Neutrophil (primary cell): Measurements from ENCODE around the gene TMTC1.
"Not testable (repeated sequence)": the region's sequence is repeated elsewhere in the genome, so short reads cannot be mapped to it uniquely, and the experiment has no call there.

Experiments
- H3K27ac ChIP-seq: fragments of 200-600 bp; sonication (generic); 2 replicates; pipeline ENCODE4 v1.5.1; 2016; ENCODE audit warnings: mild to moderate bottlenecking, moderate library complexity
- H3K27me3 ChIP-seq: fragments of 200-600 bp; sonication (generic); 2 replicates; pipeline ENCODE4 v1.6.0; 2016; ENCODE audit warnings: mild to moderate bottlenecking
- H3K36me3 ChIP-seq: fragments of 200-600 bp; sonication (generic); 2 replicates; pipeline ENCODE4 v1.5.1; 2017
- H3K4me1 ChIP-seq, 2 experiments: fragments of 200-600 bp in 1 of 2; sonication (generic) in 1 of 2; 1 replicate in 1 of 2; 2 replicates in 1 of 2; pipeline versions ENCODE4 v1.5.1 to v1.6.1; 2013 to 2016; ENCODE audit warnings: low read depth in 1 of 2, low read length in 1 of 2, mild to moderate bottlenecking in 1 of 2, moderate library complexity in 1 of 2; ENCODE audit not compliant: control insufficient read depth in 1 of 2, insufficient read depth in 1 of 2
- H3K4me3 ChIP-seq, 2 experiments: fragments of 200-600 bp in 1 of 2; sonication (generic) in 1 of 2; 1 replicate in 1 of 2; 2 replicates in 1 of 2; pipeline ENCODE4 v1.5.1; 2013 to 2016; ENCODE audit warnings: low read depth in 1 of 2, low read length in 1 of 2, mild to moderate bottlenecking in 1 of 2, moderate library complexity in 1 of 2
- H3K9me3 ChIP-seq: fragments of 200-600 bp; sonication (generic); 2 replicates; pipeline ENCODE4 v1.5.1; 2016
- CTCF ChIP-seq: fragments of 200-600 bp; sonication (generic); IDR thresholded peaks from 2 replicates; pipeline ENCODE4 v1.5.1; 2016; ENCODE audit warnings: antibody characterized with exemption

The TMTC1 gene

GRCh38 chr12:29556363-29556762, 227.4 kb downstream of the TMTC1 start:
- TF ChIP-seq CTCF, result no peak
- no peak overlapping the region for H3K4me3 ChIP-seq
- H3K27me3 ChIP-seq, result no peaks in the 10 kb centered on the region
- no peaks in the 10 kb centered on the region for H3K4me1 ChIP-seq
- H3K9me3 ChIP-seq, result no peaks in the 10 kb centered on the region
- H3K36me3 ChIP-seq, result no peaks in the 10 kb centered on the region
- H3K27ac ChIP-seq, result no peak overlapping the region

GRCh38 chr12:29555451-29555850, 228.3 kb downstream of the TMTC1 start:
- not testable (repeated sequence) for H3K4me3 ChIP-seq, H3K27me3 ChIP-seq, H3K4me1 ChIP-seq, H3K27ac ChIP-seq, H3K36me3 ChIP-seq, H3K9me3 ChIP-seq

GRCh38 chr12:29552994-29553748, 230.6 kb downstream of the TMTC1 start:
- Histone ChIP-seq H3K27ac (no peak overlapping the region), H3K36me3 (no peaks in the 10 kb centered on the region), H3K4me1 (no peaks in the 10 kb centered on the region), H3K4me3 (no peak overlapping the region), H3K9me3 (no peaks in the 10 kb centered on the region), H3K27me3 (no peaks in the 10 kb centered on the region)
- TF ChIP-seq CTCF, result no peak

GRCh38 chr12:29552324-29552927, 231.3 kb downstream of the TMTC1 start:
- H3K27me3 ChIP-seq, result no peaks in the 10 kb centered on the region
- H3K4me3 ChIP-seq, result no peak overlapping the region
- no peaks in the 10 kb centered on the region for H3K4me1 ChIP-seq
- H3K27ac ChIP-seq, result no peak overlapping the region
- H3K36me3 ChIP-seq, result no peaks in the 10 kb centered on the region
- peak; percentile 73 for TF ChIP-seq CTCF
- H3K9me3 ChIP-seq, result no peaks in the 10 kb centered on the region

- H3K4me1 ChIP-seq, result no peaks in the 10 kb centered on the region
- no peak overlapping the region for H3K27ac ChIP-seq
- TF ChIP-seq CTCF, result no peak
- no peaks in the 10 kb centered on the region for H3K27me3 ChIP-seq
- H3K36me3 ChIP-seq, result no peaks in the 10 kb centered on the region
- no peak overlapping the region for H3K4me3 ChIP-seq
- H3K9me3 ChIP-seq, result no peaks in the 10 kb centered on the region
Observed at GRCh38 chr12:29551812-29552211, 231.9 kb downstream of the TMTC1 start.

- Histone ChIP-seq H3K27me3 (peaks cover 3% of the 10 kb centered on the region), H3K4me1 (peaks cover 0 to 6% of the 10 kb centered on the region in 2 experiments), H3K4me3 (no peak overlapping the region), H3K27ac (no peak overlapping the region), H3K9me3 (no peaks in the 10 kb centered on the region), H3K36me3 (no peaks in the 10 kb centered on the region)
- TF ChIP-seq CTCF, result no peak
Observed at GRCh38 chr12:29547864-29548263, 235.9 kb downstream of the TMTC1 start.
